Stomach (tissue), 4 donors: ENCODE measurements around the gene TBC1D30.

ENCODE experiments used
- EP300 ChIP-seq: sonication (generic); formaldehyde crosslinking; IDR thresholded peaks from one replicate; pipeline ENCODE4 v1.6.1; 2017; ENCODE audit warnings: antibody characterized with exemption
- POLR2A ChIP-seq, 4 donors: fragments of 450-650 bp; IDR thresholded peaks; one replicate each; pipeline ENCODE4 v1.6.1; 2016; ENCODE audit warnings: antibody characterized with exemption in 4 of 4, control low read depth in 2 of 4, mild to moderate bottlenecking in 1 of 4, moderate library complexity in 1 of 4
- TF ChIP-seq, protein P1 (sequence below), 7 experiments: fragments of 450-650 bp in 4 of 7; fragments of 200-600 bp in 3 of 7; sonication (generic) in 3 of 7; IDR thresholded peaks; one replicate each; pipeline ENCODE4 v1.5.1; 2016 to 2019; ENCODE audit warnings: antibody characterized with exemption in 7 of 7, control low read depth in 2 of 7, mild to moderate bottlenecking in 1 of 7

- TF ChIP-seq, protein P1, sequence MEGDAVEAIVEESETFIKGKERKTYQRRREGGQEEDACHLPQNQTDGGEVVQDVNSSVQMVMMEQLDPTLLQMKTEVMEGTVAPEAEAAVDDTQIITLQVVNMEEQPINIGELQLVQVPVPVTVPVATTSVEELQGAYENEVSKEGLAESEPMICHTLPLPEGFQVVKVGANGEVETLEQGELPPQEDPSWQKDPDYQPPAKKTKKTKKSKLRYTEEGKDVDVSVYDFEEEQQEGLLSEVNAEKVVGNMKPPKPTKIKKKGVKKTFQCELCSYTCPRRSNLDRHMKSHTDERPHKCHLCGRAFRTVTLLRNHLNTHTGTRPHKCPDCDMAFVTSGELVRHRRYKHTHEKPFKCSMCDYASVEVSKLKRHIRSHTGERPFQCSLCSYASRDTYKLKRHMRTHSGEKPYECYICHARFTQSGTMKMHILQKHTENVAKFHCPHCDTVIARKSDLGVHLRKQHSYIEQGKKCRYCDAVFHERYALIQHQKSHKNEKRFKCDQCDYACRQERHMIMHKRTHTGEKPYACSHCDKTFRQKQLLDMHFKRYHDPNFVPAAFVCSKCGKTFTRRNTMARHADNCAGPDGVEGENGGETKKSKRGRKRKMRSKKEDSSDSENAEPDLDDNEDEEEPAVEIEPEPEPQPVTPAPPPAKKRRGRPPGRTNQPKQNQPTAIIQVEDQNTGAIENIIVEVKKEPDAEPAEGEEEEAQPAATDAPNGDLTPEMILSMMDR (IDR thresholded peaks at IDR 0.05): no peak
- TF ChIP-seq EP300: no peak
- no peak for TF ChIP-seq POLR2A (IDR thresholded peaks at IDR 0.05)
These were observed 18.3 kb upstream of the TBC1D30 start for GRCh38 chr12:64806173-64806572.
